ENCODE measurements around the gene FBXO48.
A peak's percentile ranks its signal among the peaks of the same experiment; 100 is the strongest.

The FBXO48 gene

DNA sequence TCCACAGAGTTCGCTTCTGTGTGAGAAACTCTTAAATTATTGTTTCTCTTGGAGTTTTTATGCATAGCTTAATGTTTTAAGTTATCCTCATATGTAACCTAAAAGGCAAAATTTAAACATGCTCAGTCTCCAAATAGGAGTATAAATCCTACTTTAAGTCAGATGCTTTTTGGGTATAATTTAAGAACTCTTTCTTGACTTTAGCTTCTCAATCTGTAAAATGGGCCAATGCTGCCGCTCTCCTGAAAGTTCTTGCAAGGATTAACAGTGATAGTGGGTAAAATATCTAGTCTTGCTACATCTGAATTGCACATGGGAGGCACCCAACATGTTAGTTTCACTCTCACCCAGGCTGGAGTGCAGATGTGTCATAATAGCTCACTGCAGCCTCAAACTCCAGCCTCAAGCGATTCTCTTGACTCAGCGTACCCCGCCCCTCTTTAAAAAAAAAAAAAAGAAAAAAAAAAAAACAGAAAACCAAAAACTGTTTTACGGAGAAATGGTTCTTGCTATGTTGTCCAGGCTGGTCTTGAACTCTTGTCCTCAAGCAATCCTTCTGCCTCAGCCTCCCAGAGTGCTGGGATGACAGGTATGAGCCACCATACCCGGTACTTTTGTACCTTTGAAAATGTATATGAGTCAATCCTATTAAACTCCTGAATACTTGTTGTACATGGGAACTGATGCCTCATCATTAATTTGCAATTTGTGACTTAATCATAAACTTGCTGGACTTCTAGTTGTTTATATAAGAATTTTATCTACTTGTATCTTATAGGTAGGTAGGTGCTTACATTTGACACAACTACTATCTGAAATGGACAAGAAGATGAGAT is 1.8 kb downstream of the FBXO48 start:
- H3K4me3 ChIP-seq (ENCODE audit: low read depth, low read length), result no peak overlapping the region
- DNase-seq (ENCODE audit: low read depth), result no peak
- TF ChIP-seq, protein P1, sequence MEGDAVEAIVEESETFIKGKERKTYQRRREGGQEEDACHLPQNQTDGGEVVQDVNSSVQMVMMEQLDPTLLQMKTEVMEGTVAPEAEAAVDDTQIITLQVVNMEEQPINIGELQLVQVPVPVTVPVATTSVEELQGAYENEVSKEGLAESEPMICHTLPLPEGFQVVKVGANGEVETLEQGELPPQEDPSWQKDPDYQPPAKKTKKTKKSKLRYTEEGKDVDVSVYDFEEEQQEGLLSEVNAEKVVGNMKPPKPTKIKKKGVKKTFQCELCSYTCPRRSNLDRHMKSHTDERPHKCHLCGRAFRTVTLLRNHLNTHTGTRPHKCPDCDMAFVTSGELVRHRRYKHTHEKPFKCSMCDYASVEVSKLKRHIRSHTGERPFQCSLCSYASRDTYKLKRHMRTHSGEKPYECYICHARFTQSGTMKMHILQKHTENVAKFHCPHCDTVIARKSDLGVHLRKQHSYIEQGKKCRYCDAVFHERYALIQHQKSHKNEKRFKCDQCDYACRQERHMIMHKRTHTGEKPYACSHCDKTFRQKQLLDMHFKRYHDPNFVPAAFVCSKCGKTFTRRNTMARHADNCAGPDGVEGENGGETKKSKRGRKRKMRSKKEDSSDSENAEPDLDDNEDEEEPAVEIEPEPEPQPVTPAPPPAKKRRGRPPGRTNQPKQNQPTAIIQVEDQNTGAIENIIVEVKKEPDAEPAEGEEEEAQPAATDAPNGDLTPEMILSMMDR (IDR thresholded peaks at IDR 0.05; ENCODE audit: low read depth, low read length, missing control alignments), result no peak

DNA sequence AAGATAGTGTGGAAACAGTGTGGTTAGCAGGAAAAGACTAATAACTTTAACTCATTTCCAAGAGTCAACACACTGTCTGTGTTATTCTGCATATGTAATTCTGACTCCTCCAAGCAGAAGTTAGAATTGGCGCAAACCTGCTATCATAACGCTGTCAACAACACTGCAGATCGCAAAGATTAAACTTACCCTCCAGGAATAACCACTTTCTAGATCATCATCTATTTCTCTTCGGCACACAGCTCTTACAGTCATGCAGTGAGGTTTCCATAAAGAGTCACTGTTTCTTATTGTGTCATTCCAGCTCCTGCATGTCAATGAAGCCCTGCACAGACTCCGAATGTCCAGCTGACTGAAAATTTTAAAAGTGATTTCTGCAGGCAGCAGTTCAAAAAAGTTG is 2.4 kb downstream of the FBXO48 start:
- no peak overlapping the region for H3K4me3 ChIP-seq (ENCODE audit: low read depth, low read length)
- DNase-seq (ENCODE audit: low read depth), result no peak
- TF ChIP-seq, protein P1 (IDR thresholded peaks at IDR 0.05; ENCODE audit: low read depth, low read length, missing control alignments), result no peak

DNA sequence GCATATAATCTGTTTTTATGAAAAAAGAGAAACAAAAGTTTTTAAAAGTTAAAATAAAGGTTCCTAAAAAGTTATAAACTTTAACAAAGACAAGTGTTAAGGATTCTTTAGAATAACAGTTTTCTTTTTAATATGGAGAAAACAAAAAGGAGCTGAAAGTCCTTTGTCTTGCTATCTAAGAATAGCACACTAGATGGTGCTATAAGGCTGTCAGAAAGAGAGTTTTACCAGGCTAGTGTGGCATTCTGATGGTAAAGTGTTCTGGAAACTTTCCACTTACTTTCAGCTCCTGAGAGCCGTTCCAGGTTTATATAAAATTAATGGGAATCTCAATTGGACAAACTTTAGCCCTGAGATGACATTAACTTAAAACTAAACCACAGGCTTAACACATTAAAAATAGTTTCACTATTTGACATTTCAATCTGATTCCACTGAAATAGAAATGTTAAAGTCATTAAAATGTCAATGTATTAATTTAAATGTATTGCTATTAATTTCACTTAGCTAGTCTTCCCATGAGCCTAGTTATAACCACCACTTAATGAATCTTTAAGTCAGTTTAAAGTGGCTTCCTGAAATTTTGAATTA is 3.7 kb downstream of the FBXO48 start:
- TF ChIP-seq, protein P1 (IDR thresholded peaks at IDR 0.05; ENCODE audit: low read depth, low read length, missing control alignments), result peak; percentile 67
- no peak for DNase-seq (ENCODE audit: low read depth)
- H3K4me3 ChIP-seq (ENCODE audit: low read depth, low read length), result no peak overlapping the region

DNA sequence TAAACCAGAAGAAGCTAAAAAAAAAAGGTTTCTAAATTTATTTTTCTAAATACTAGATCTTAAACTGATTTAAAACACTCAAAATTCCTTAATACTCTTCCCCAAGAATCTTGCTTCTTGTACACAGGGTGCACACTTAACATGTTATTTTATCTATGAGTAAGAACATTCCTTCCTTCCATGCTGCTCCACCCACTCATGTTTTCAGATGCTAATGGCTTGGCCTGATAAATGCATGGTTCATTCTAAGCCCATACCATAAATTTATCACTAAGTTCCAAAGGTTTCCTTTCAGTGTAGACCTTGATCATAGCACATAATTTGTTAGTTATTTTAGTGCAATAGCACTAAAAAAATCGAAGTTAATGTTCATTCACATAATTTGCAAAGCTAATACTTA is 8.1 kb downstream of the FBXO48 start:
- TF ChIP-seq, protein P1 (IDR thresholded peaks at IDR 0.05; ENCODE audit: low read depth, low read length, missing control alignments), result no peak
- H3K4me3 ChIP-seq (ENCODE audit: low read depth, low read length), result no peak overlapping the region
- DNase-seq (ENCODE audit: low read depth), result no peak

DNA sequence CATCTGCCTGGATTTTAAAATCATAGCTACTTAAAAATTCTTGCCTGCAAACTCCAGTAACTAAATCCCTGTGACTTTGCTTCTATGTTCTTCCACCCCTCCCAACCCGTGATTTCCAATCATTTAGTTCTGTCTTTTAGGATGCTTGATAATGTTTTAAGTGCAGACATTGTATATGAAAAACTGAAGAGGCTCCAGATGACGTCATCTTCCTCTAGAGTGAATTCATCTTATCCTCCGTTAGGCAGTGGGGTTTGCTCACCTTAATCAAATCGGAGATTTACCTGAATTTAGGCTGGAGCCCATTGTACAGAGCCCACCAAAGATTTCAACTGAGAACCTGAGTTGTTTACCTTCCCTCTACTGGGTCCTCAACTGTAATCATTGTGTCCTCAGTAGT is 10.9 kb downstream of the FBXO48 start:
- no peak overlapping the region for H3K4me3 ChIP-seq (ENCODE audit: low read depth, low read length)
- TF ChIP-seq, protein P1 (IDR thresholded peaks at IDR 0.05; ENCODE audit: low read depth, low read length, missing control alignments), result no peak
- no peak for DNase-seq (ENCODE audit: low read depth)

DNA sequence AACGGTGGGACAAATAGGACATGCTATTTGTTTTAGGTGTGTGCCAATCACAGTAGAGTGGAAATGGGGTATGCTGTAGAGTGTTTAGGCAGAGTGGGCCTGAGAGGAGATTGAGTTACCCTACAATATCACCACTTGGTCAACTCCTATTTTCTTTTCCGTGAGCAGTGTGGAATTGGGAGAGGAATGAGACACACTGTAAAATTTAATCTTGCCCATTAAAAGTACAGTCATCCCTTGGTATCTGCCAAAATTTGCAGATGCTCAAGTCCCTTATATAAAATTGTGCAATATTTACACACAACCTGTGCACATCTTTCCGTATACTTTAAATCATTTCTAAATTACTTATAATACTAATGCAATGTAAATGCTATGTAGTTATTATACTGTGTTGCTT is 12.4 kb downstream of the FBXO48 start:
- no peak for DNase-seq (ENCODE audit: low read depth)
- TF ChIP-seq, protein P1 (IDR thresholded peaks at IDR 0.05; ENCODE audit: low read depth, low read length, missing control alignments), result no peak
- no peak overlapping the region for H3K4me3 ChIP-seq (ENCODE audit: low read depth, low read length)
